ENCODE data around the gene SLC24A2.

GRCh38 chr9:19812194-19812593, 23.4 kb upstream of the SLC24A2 start:
- no peak for TF ChIP-seq CTCF (IDR thresholded peaks at IDR 0.05)
- TF ChIP-seq POLR2A (IDR thresholded peaks at IDR 0.05), result no peak

All from sigmoid colon (tissue), 3 donors.